ENCODE data around the gene IL22RA1. TPM values are rescaled to one million over a fixed set of nuclear protein-coding genes. Genes with fewer than 3 reads are reported as not detected.

The IL22RA1 gene
- total RNA-seq, 1 experiment from 2014 or later = 1.2 TPM

DNA sequence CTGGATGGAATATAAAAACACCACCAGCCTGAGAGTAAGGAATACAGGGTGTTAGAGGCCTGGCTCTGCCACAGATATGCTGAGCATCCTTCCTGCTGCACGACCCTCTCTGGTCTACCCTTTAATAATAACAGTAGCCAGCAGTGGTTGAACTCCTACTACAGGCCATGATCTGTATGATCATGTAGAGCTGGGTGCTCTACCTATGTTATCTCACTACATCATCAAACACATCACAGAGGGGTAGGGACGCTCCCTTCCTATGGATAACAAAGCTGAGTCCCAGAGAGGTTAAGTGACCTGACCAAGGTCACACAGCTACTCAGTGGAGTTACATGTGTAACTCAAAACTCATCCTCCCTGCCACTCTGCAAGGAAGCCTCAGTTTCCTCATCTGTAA, 18.0 kb downstream of the IL22RA1 start:
- intact Hi-C loops (cut with micrococcal nuclease) = no loop called here
- TF ChIP-seq EZH2 (IDR thresholded peaks at IDR 0.05; ENCODE audit: low read length, unreplicated experiment) (no peak), EZH2phosphoT487 (IDR thresholded peaks at IDR 0.05; ENCODE audit: borderline replicate concordance, low read length) (no peak)
- TF ChIP-seq, protein P1, sequence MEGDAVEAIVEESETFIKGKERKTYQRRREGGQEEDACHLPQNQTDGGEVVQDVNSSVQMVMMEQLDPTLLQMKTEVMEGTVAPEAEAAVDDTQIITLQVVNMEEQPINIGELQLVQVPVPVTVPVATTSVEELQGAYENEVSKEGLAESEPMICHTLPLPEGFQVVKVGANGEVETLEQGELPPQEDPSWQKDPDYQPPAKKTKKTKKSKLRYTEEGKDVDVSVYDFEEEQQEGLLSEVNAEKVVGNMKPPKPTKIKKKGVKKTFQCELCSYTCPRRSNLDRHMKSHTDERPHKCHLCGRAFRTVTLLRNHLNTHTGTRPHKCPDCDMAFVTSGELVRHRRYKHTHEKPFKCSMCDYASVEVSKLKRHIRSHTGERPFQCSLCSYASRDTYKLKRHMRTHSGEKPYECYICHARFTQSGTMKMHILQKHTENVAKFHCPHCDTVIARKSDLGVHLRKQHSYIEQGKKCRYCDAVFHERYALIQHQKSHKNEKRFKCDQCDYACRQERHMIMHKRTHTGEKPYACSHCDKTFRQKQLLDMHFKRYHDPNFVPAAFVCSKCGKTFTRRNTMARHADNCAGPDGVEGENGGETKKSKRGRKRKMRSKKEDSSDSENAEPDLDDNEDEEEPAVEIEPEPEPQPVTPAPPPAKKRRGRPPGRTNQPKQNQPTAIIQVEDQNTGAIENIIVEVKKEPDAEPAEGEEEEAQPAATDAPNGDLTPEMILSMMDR (conservative IDR thresholded peaks at IDR 0.05; ENCODE audit: low read depth, low read length) = no peak
- no peak overlapping the region for H2AFZ ChIP-seq (ENCODE audit: low read length)
- no peaks in the 10 kb centered on the region for H4K20me1 ChIP-seq (ENCODE audit: low read length)
- no TSS peak for BruUV-seq (replicated peaks)
- DNase-seq = no peak
- no peaks in the 10 kb centered on the region for H3F3A ChIP-seq (ENCODE audit: low read length, unreplicated experiment)
- no peak overlapping the region for H3K27ac ChIP-seq (ENCODE audit: low read length)
- H3K27me3 ChIP-seq (ENCODE audit: low read length) = no peaks in the 10 kb centered on the region
- H3K4me3 ChIP-seq (ENCODE audit: low read length) = no peak overlapping the region
- ATAC-seq = no peak
- H3K9me3 ChIP-seq (ENCODE audit: low read length) = no peaks in the 10 kb centered on the region
- ChIA-PET POLR2A (ENCODE audit: unreplicated experiment) (no interaction called here), CTCF (no interaction called here)
- no peaks in the 10 kb centered on the region for H3K36me3 ChIP-seq (ENCODE audit: low read depth, low read length)
- H3K9me2 ChIP-seq (replicated peaks; ENCODE audit: low read length) = no peaks in the 10 kb centered on the region
- peaks cover 6% of the 10 kb centered on the region; the same call in 1 of the 2 replicates for H3K4me1 ChIP-seq (ENCODE audit: insufficient read depth, low read length)
- H3K79me2 ChIP-seq (ENCODE audit: low read length) = no peaks in the 10 kb centered on the region
- H3K4me2 ChIP-seq (ENCODE audit: low read length) = no peak overlapping the region
- no peak overlapping the region for H3K9ac ChIP-seq (ENCODE audit: low read length)

DNA sequence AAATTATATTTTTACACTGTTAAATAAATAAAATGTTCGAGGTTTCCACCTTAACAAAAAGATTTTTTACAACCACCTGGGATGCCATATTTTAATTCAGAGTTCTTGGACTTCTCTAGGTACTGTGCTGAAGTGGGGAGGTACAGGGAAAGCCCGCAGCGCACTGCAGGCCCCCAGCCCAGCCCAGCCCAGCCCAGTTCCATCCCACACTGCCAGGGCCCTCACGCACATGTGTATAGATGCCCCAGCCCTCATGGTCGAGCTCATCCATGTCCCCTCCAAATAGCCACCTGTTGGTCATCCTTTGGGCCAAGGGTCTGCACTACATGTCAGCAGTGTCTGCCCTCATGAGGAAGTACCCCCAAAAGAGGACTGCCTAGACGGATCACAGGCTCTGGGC, 19.3 kb downstream of the IL22RA1 start:
- Histone ChIP-seq H3K79me2 (ENCODE audit: low read length) (no peaks in the 10 kb centered on the region), H3K36me3 (ENCODE audit: low read depth, low read length) (no peaks in the 10 kb centered on the region), H3F3A (ENCODE audit: low read length, unreplicated experiment) (no peaks in the 10 kb centered on the region), H4K20me1 (ENCODE audit: low read length) (no peaks in the 10 kb centered on the region), H3K9ac (ENCODE audit: low read length) (no peak overlapping the region), H3K27ac (ENCODE audit: low read length) (no peak overlapping the region), H3K9me2 (replicated peaks; ENCODE audit: low read length) (no peaks in the 10 kb centered on the region), H3K4me3 (ENCODE audit: low read length) (no peak overlapping the region), H3K4me1 (ENCODE audit: insufficient read depth, low read length) (peaks cover 15% of the 10 kb centered on the region), H3K9me3 (ENCODE audit: low read length) (no peaks in the 10 kb centered on the region), H3K4me2 (ENCODE audit: low read length) (no peak overlapping the region), H2AFZ (ENCODE audit: low read length) (no peak overlapping the region), H3K27me3 (ENCODE audit: low read length) (no peaks in the 10 kb centered on the region)
- no peak for ATAC-seq
- intact Hi-C loops (cut with micrococcal nuclease) = no loop called here
- ChIA-PET CTCF (no interaction called here), POLR2A (ENCODE audit: unreplicated experiment) (no interaction called here)
- TF ChIP-seq, protein P1 (conservative IDR thresholded peaks at IDR 0.05; ENCODE audit: low read depth, low read length) = no peak
- TF ChIP-seq EZH2 (IDR thresholded peaks at IDR 0.05; ENCODE audit: low read length, unreplicated experiment) (no peak), EZH2phosphoT487 (IDR thresholded peaks at IDR 0.05; ENCODE audit: borderline replicate concordance, low read length) (no peak)
- BruUV-seq (replicated peaks) = no TSS peak
- DNase-seq = no peak

DNA sequence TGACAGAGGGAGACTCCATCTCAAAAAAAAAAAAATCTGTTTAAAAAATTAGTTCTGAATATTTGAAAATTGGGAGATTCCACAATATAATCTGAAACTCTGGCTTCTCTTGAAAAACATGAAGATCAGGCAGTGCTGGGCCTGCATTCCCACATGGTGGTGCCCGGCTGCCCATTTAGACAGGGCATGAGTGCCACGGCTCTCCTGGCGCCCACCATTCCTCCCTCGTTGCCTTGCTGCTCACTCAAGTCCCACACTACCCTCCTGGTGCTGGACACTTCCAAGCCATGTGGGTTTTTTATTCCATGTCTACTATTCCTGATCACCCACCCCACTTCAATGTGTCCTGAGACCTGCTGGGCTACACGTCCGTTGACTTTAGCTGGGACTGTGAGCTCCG, 20.2 kb downstream of the IL22RA1 start:
- H4K20me1 ChIP-seq (ENCODE audit: low read length) = no peaks in the 10 kb centered on the region
- no peak for DNase-seq
- BruUV-seq (replicated peaks) = no TSS peak
- ChIA-PET POLR2A (ENCODE audit: unreplicated experiment) (no interaction called here), CTCF (no interaction called here)
- H3K9me3 ChIP-seq (ENCODE audit: low read length) = no peaks in the 10 kb centered on the region
- H3K4me1 ChIP-seq (ENCODE audit: insufficient read depth, low read length) = peaks cover 23% of the 10 kb centered on the region
- no peak overlapping the region for H3K27ac ChIP-seq (ENCODE audit: low read length)
- no peaks in the 10 kb centered on the region for H3K27me3 ChIP-seq (ENCODE audit: low read length)
- TF ChIP-seq EZH2 (IDR thresholded peaks at IDR 0.05; ENCODE audit: low read length, unreplicated experiment) (no peak), EZH2phosphoT487 (IDR thresholded peaks at IDR 0.05; ENCODE audit: borderline replicate concordance, low read length) (no peak)
- TF ChIP-seq, protein P1 (conservative IDR thresholded peaks at IDR 0.05; ENCODE audit: low read depth, low read length) = no peak
- no peak overlapping the region for H3K4me2 ChIP-seq (ENCODE audit: low read length)
- intact Hi-C loops (cut with micrococcal nuclease) = no loop called here
- H3K36me3 ChIP-seq (ENCODE audit: low read depth, low read length) = no peaks in the 10 kb centered on the region
- H3K9me2 ChIP-seq (replicated peaks; ENCODE audit: low read length) = no peaks in the 10 kb centered on the region
- no peak overlapping the region for H3K4me3 ChIP-seq (ENCODE audit: low read length)
- H3F3A ChIP-seq (ENCODE audit: low read length, unreplicated experiment) = no peaks in the 10 kb centered on the region
- ATAC-seq = no peak
- no peak overlapping the region for H3K9ac ChIP-seq (ENCODE audit: low read length)
- no peaks in the 10 kb centered on the region for H3K79me2 ChIP-seq (ENCODE audit: low read length)
- H2AFZ ChIP-seq (ENCODE audit: low read length) = no peak overlapping the region

Data from PC-3 (cell line).